GM18505 (cell line): Measurements from ENCODE around the gene TMCC2.
A peak's percentile ranks its signal among the peaks of the same experiment; 100 is the strongest.

ENCODE experiments used
- ATAC-seq: cut with Tn5 transposase; IDR thresholded peaks from one replicate; pipeline ENCODE4 v1.9.1; 2021; ENCODE audit not compliant: unreplicated experiment
- POLR2A ChIP-seq: IDR thresholded peaks from 4 replicates; pipeline ENCODE4 v1.6.1; 2011; ENCODE audit warnings: borderline replicate concordance; ENCODE audit not compliant: insufficient read depth, insufficient read length; ENCODE audit errors: extremely low read depth

TMCC2 gene

GRCh38 chr1:205315008-205315618 is 87.4 kb downstream of the TMCC2 start:
- no peak for TF ChIP-seq POLR2A
- ATAC-seq = no peak

GRCh38 chr1:205316161-205316566 is 88.4 kb downstream of the TMCC2 start:
- ATAC-seq = no peak
- no peak for TF ChIP-seq POLR2A

- TF ChIP-seq POLR2A = no peak
- ATAC-seq = no peak
Measured at GRCh38 chr1:205317311-205317917, 89.7 kb downstream of the TMCC2 start.

GRCh38 chr1:205318231-205318991 is 90.7 kb downstream of the TMCC2 start:
- no peak for TF ChIP-seq POLR2A
- no peak for ATAC-seq

GRCh38 chr1:205319081-205320018 is 91.6 kb downstream of the TMCC2 start:
- no peak for ATAC-seq
- no peak for TF ChIP-seq POLR2A

- no peak for ATAC-seq
Measured at GRCh38 chr1:205321162-205321958, 93.6 kb downstream of the TMCC2 start, which contains the start of gene NUAK2. Gene NUAK2, minus strand, starts transcription at chr1:205321745. Its CDS starts 117 bp downstream, at chr1:205321628.

GRCh38 chr1:205321959-205322283 is 94.2 kb downstream of the TMCC2 start:
- ATAC-seq = no peak
- no peak for TF ChIP-seq POLR2A

More at GRCh38 chr1:205321162-205321958, 93.6 kb downstream of the TMCC2 start, which contains the start of gene NUAK2:
- peak; percentile 41 for TF ChIP-seq POLR2A
